Gastroesophageal sphincter (tissue), 4 donors: ENCODE results near the gene ATG7. TPM values are rescaled to one million over a fixed set of nuclear protein-coding genes. Genes with fewer than 3 reads are reported as not detected.
A peak's percentile ranks its signal among the peaks of the same experiment; 100 is the strongest.

Experiments
- ATAC-seq: fragments of 150-250 bp; one replicate; pipeline ENCODE4 v1.9.1; 2016; ENCODE audit warnings: mild to moderate bottlenecking, moderate library complexity
- H3K27ac ChIP-seq, 4 donors: fragments of 200-600 bp; sonication (generic) in 3 of 4; 1 replicate in 3 of 4; 2 replicates in 1 of 4; pipeline ENCODE4 v1.5.1; 2016 to 2019
- H3K27me3 ChIP-seq: fragments of 200-600 bp; sonication (generic); one replicate; pipeline ENCODE4 v1.5.1; 2019
- H3K36me3 ChIP-seq, 2 donors: fragments of 200-600 bp; sonication (generic); one replicate each; pipeline ENCODE4 v1.5.1; 2019; ENCODE audit warnings: control low read depth in 1 of 2
- H3K4me1 ChIP-seq, 3 donors: fragments of 200-600 bp; sonication (generic); 1 replicate in 2 of 3; 2 replicates in 1 of 3; pipeline ENCODE4 v1.5.1; 2016 to 2019; ENCODE audit warnings: control low read depth in 2 of 3
- H3K4me3 ChIP-seq, 2 donors: fragments of 200-600 bp; sonication (generic); one replicate each; pipeline ENCODE4 v1.5.1; 2019; ENCODE audit warnings: mild to moderate bottlenecking in 1 of 2, moderate library complexity in 1 of 2
- H3K9me3 ChIP-seq, 3 donors: fragments of 200-600 bp; sonication (generic); one replicate each; pipeline ENCODE4 v1.5.1; 2017 to 2019; ENCODE audit warnings: control low read depth in 2 of 3
- EP300 ChIP-seq: sonication (generic); formaldehyde crosslinking; IDR thresholded peaks from one replicate; pipeline ENCODE4 v1.6.1; 2017; ENCODE audit warnings: antibody characterized with exemption, mild to moderate bottlenecking
- POLR2A ChIP-seq, 2 donors: fragments of 450-650 bp; IDR thresholded peaks; one replicate each; pipeline ENCODE4 v1.6.1; 2017; ENCODE audit warnings: antibody characterized with exemption in 2 of 2, mild to moderate bottlenecking in 2 of 2, moderate library complexity in 1 of 2
- POLR2AphosphoS5 ChIP-seq: sonication (generic); formaldehyde crosslinking; IDR thresholded peaks from one replicate; pipeline ENCODE4 v1.6.1; 2017; ENCODE audit warnings: antibody characterized with exemption
- WGBS, 2 donors: methylation state at CpG; one replicate each; pipeline ENCODE4 v1.1.5; 2018; ENCODE audit warnings: low coverage in 1 of 2; 5-methylcytosine and 5-hydroxymethylcytosine counted together
- total RNA-seq, 4 donors: library from RNA; depleted of rRNA; stranded (reverse); fragments of >200 nt; gene quantifications; one replicate each; pipeline ENCODE4 v1.1.0, GENCODE V29; 2016
- TF ChIP-seq, protein P1 (sequence below), 4 experiments: fragments of 200-600 bp in 2 of 4; fragments of 450-650 bp in 2 of 4; sonication (generic) in 1 of 4; IDR thresholded peaks; one replicate each; pipeline ENCODE4 v1.5.1; 2017 to 2019; ENCODE audit warnings: antibody characterized with exemption in 4 of 4, mild to moderate bottlenecking in 2 of 4, moderate library complexity in 2 of 4

Gene ATG7
- total RNA-seq, 4 donors from 2014 or later = 28.3 to 64.9 (median 36.5) TPM

GRCh38 chr3:11548721-11549131 is 276.5 kb downstream of the ATG7 start:
- Histone ChIP-seq H3K4me1 (peaks cover 0 to 24% (median 6%) of the 10 kb centered on the region in 3 donors), H3K9me3 (peaks cover 0 to 5% (median 0%) of the 10 kb centered on the region in 3 donors), H3K4me3 (no peak overlapping the region), H3K36me3 (peaks cover 0 to 7% of the 10 kb centered on the region in 2 donors), H3K27me3 (no peaks in the 10 kb centered on the region), H3K27ac (peak overlapping the region in 1 of 4 donors; percentile 8)
- ATAC-seq = no peak
- TF ChIP-seq, protein P1, sequence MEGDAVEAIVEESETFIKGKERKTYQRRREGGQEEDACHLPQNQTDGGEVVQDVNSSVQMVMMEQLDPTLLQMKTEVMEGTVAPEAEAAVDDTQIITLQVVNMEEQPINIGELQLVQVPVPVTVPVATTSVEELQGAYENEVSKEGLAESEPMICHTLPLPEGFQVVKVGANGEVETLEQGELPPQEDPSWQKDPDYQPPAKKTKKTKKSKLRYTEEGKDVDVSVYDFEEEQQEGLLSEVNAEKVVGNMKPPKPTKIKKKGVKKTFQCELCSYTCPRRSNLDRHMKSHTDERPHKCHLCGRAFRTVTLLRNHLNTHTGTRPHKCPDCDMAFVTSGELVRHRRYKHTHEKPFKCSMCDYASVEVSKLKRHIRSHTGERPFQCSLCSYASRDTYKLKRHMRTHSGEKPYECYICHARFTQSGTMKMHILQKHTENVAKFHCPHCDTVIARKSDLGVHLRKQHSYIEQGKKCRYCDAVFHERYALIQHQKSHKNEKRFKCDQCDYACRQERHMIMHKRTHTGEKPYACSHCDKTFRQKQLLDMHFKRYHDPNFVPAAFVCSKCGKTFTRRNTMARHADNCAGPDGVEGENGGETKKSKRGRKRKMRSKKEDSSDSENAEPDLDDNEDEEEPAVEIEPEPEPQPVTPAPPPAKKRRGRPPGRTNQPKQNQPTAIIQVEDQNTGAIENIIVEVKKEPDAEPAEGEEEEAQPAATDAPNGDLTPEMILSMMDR (IDR thresholded peaks at IDR 0.05) = no peak
- TF ChIP-seq POLR2AphosphoS5 (no peak), POLR2A (IDR thresholded peaks at IDR 0.05) (no peak), EP300 (no peak)
- 36 to 59% methylated on average over 2 to 3 of the region's 7 CpGs for WGBS, 2 donors

DNA sequence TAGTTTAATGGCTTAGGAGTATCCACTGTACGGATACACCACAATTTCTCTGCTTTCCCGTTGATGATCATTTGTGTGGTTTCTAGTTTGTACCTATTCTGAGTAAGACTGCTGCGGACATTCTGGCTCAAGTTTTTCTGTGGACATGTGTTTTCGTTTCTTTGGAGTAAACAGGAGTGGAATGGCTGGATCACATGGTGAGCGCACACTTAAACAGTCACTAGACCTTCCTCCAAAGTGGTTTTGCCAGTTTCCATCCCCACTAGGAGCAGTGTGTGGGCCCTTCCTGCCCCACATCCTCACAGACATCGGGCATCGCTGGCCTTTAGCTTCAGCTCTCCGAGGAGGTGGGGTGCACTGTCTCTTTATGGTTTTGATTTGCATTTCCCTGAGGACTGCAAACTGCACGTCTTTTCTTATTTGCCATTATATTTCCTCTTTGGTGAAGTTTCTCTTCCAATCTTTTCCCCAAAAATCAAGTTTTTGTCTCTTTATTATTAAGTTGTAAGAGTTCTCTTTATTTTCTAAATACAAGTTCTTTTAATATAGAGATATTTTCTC is 277.5 kb downstream of the ATG7 start:
- H3K4me3 ChIP-seq = no peak overlapping the region
- peaks cover 0 to 26% (median 8%) of the 10 kb centered on the region in 3 donors for H3K4me1 ChIP-seq
- TF ChIP-seq, protein P1 (IDR thresholded peaks at IDR 0.05) = no peak
- TF ChIP-seq POLR2A (IDR thresholded peaks at IDR 0.05) = no peak
- no peak for TF ChIP-seq POLR2AphosphoS5
- no peak for TF ChIP-seq EP300
- H3K9me3 ChIP-seq = no peaks in the 10 kb centered on the region
- H3K36me3 ChIP-seq = peaks cover 0 to 16% of the 10 kb centered on the region in 2 donors
- 81 to 88% methylated on average over 6 to 9 of the region's 9 CpGs for WGBS, 2 donors
- no peak for ATAC-seq
- H3K27me3 ChIP-seq = no peaks in the 10 kb centered on the region
- H3K27ac ChIP-seq = no peak overlapping the region

DNA sequence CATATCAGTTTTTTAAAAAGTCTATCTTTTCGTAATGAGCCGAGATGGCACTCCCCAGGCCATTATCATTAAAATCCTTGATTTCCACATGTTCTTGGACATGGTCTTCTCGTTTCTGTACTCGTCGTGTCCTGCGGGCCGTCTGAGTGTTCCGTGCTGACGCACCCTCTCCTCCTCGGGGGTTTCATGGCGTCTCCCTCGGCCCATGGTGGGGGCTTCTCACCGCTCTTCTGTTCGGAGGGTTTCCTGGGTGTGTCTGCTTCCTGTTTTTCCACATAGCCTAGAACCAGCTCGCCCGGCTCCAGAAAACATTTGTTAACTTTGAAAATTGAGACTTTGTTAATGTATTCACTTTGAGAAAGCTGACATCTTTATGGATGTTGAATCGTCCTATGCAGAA is 278.8 kb downstream of the ATG7 start:
- Histone ChIP-seq H3K9me3 (no peaks in the 10 kb centered on the region), H3K27me3 (no peaks in the 10 kb centered on the region), H3K4me1 (peaks cover 0 to 35% (median 11%) of the 10 kb centered on the region in 3 donors), H3K4me3 (no peak overlapping the region), H3K27ac (no peak overlapping the region), H3K36me3 (peaks cover 0 to 30% of the 10 kb centered on the region in 2 donors)
- TF ChIP-seq EP300 (no peak), POLR2AphosphoS5 (no peak), POLR2A (IDR thresholded peaks at IDR 0.05) (no peak)
- TF ChIP-seq, protein P1 (IDR thresholded peaks at IDR 0.05) = no peak
- WGBS, 2 donors = 70 to 88% methylated on average over 11 to 17 of the region's 17 CpGs
- no peak for ATAC-seq

DNA sequence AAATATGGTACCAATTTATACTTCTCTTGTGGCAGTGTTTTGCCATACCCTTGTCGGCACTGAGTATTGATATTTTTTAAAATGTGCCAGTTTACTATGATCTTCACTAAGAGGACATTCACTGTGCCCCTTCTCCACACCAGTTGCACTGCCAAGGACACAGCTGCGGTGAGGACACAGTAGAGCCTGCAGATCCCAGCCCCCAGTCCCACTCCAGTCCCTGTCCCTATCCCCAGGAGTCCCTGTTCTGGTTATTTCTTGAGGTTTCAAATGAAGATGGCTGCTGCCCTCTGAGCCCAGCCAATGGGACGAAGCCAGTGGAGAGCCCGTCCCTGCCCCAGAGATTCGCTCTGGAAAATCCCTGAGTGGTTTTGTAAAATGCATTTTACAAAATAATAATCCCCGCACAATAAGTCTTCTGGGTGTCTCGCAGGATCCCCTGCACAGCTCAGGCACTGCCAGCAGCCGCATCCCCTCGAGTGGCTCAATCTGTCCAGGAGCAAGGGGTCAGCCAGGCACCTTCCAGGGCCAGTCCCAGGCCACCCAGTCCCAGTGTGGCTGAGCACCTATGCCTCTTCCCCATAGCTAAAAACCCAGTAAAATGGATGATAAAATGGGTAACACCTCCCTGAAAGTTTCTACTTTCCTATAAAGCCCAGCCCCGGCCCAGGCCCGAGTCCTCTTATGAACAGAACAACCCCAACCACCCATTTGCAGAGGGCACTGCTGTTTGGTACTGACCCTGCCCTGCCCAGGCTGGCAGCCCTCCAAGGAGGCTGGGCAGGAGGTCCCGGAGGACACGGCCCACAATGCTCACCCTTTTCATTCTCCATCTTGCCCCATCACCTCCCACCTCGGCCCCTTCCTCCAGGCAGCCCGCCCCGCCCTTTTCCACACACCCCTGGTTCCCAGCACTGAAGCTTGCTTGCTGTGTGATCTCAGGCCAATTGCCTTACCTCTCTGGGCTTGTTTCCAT is 280.4 kb downstream of the ATG7 start:
- no peak for ATAC-seq
- H3K27me3 ChIP-seq = no peaks in the 10 kb centered on the region
- no peak overlapping the region for H3K4me3 ChIP-seq
- H3K9me3 ChIP-seq = no peaks in the 10 kb centered on the region
- TF ChIP-seq POLR2A (IDR thresholded peaks at IDR 0.05) (no peak), POLR2AphosphoS5 (no peak), EP300 (no peak)
- TF ChIP-seq, protein P1 (IDR thresholded peaks at IDR 0.05) = no peak
- H3K36me3 ChIP-seq = peaks cover 0 to 38% of the 10 kb centered on the region in 2 donors
- peak overlapping the region in 2 of 4 donors; percentile 54 to 62 for H3K27ac ChIP-seq
- 91 to 100% methylated on average over 4 to 10 of the region's 16 CpGs for WGBS, 2 donors
- H3K4me1 ChIP-seq = peaks cover 0 to 50% (median 15%) of the 10 kb centered on the region in 3 donors
